Hepatocyte (in vitro differentiated cells): ENCODE data around the gene TRNP1.

ENCODE experiments used
- CTCF ChIP-seq: fragments of 200-600 bp; sonication (generic); IDR thresholded peaks from 2 replicates; pipeline ENCODE4 v1.5.1; 2016; ENCODE audit warnings: antibody characterized with exemption, mild to moderate bottlenecking; ENCODE audit not compliant: poor library complexity
- EZH2 ChIP-seq: fragments of 200-600 bp; sonication (generic); IDR thresholded peaks from 2 replicates; pipeline ENCODE4 v1.6.1; 2016; ENCODE audit warnings: antibody characterized with exemption, mild to moderate bottlenecking, borderline replicate concordance
- EZH2phosphoT487 ChIP-seq: fragments of 200-600 bp; sonication (generic); IDR thresholded peaks from one replicate; pipeline ENCODE4 v1.6.1; 2018; ENCODE audit warnings: antibody characterized with exemption, mild to moderate bottlenecking, low read depth, moderate library complexity; ENCODE audit not compliant: unreplicated experiment, severe bottlenecking

GRCh38 chr1:27045973-27046558, 52.6 kb downstream of the TRNP1 start:
- TF ChIP-seq CTCF, result peak; percentile 90
- TF ChIP-seq EZH2, result no peak
- TF ChIP-seq EZH2phosphoT487, result no peak
